H1 (cell line): ENCODE measurements around the gene SMYD3. TPM values are rescaled to one million over a fixed set of nuclear protein-coding genes. Genes with fewer than 3 reads are reported as not detected.

ENCODE experiments used
- EGR1 ChIP-seq: IDR thresholded peaks from 2 replicates; pipeline ENCODE4 v1.6.1; 2011; ENCODE audit warnings: low read depth, low read length, borderline replicate concordance
- EZH2 ChIP-seq: fragments of 200-600 bp; sonication (generic); IDR thresholded peaks from 2 replicates; pipeline ENCODE4 v1.7.1; 2012; ENCODE audit warnings: low read depth, mild to moderate bottlenecking, moderate library complexity, low read length, inconsistent platforms; ENCODE audit not compliant: severe bottlenecking
- HDAC6 ChIP-seq: IDR thresholded peaks from one replicate; pipeline ENCODE4 v1.7.1; 2012; ENCODE audit warnings: low read depth, mild to moderate bottlenecking, inconsistent platforms, low read length, moderate library complexity
- NANOG ChIP-seq: IDR thresholded peaks from 2 replicates; pipeline ENCODE4 v1.6.1; 2011; ENCODE audit warnings: low read length, low read depth, mild to moderate bottlenecking, inconsistent platforms; ENCODE audit not compliant: insufficient read depth, poor library complexity, severe bottlenecking
- RXRA ChIP-seq: IDR thresholded peaks from 2 replicates; pipeline ENCODE4 v1.6.1; 2011; ENCODE audit warnings: low read depth, mild to moderate bottlenecking, low read length, moderate library complexity; ENCODE audit not compliant: insufficient read depth
- SP1 ChIP-seq: IDR thresholded peaks from 2 replicates; pipeline ENCODE4 v1.6.1; 2011; ENCODE audit warnings: low read depth, low read length
- TAF1 ChIP-seq: IDR thresholded peaks from 2 replicates; pipeline ENCODE4 v1.6.1; 2011; ENCODE audit warnings: mild to moderate bottlenecking, low read depth, low read length
- TAF7 ChIP-seq: optimal IDR thresholded peaks from 2 replicates; pipeline ENCODE3; 2011; ENCODE audit warnings: low read depth, mild to moderate bottlenecking, inconsistent platforms, low read length, moderate library complexity, borderline replicate concordance
- TEAD4 ChIP-seq: IDR thresholded peaks from 2 replicates; pipeline ENCODE4 v1.6.1; 2012; ENCODE audit warnings: low read depth, low read length, inconsistent platforms, mixed read lengths
- polyA plus RNA-seq, 7 experiments: library from polyadenylated mRNA; depleted of rRNA in 3 of 7; stranded (reverse) in 5 of 7; unstranded in 2 of 7; fragments of >200 nt in 5 of 7; fragments of 200-250 nt in 2 of 7; gene quantifications; 1 replicate in 5 of 7; 2 replicates in 1 of 7; 4 replicates in 1 of 7; pipeline versions ENCODE4 v1.2.1 to v1.2.3, GENCODE V29; 2011 to 2013; ENCODE audit warnings: missing spikeins in 2 of 7, mixed read lengths in 2 of 7
- total RNA-seq: library from RNA; stranded (reverse); fragmentation: NEBNext Ultra II Directional; extraction: Animal tissue kit (Norgen Biotek cat#: 25700); gene quantifications from 2 replicates; pipeline ENCODE4 v1.2.1, GENCODE V29; 2021
- TF ChIP-seq, protein P1 (sequence below): IDR thresholded peaks from 2 replicates; pipeline ENCODE4 v1.6.1; 2011; ENCODE audit warnings: low read length, improper control_type of control experiment

Gene SMYD3
- total and polyA plus RNA-seq, 2 of the 8 experiments (the other 6 are each of a cell fraction or from before 2014, with no cell fraction given) = 17.3 to 25.4 TPM

DNA sequence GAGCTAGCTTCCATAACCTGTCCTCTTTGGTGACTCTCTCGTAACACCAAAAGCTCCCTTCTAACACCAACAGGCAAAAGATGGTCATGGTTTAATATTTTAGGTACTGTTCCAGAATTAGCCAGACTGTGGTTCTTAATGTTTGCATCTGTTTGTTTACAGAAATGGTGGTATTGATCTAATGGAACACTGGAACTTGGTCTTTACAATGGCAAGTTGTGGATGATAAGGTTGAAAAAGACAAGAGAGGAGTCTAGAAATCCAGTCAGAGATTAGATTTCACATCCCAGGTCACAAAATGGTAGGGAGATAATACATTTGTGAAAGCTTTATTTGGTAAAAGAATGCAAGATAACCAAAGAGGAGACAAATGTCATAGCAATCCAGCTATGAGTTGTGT, 293.1 kb downstream of the SMYD3 start (continued):
- TF ChIP-seq NANOG (no peak), HDAC6 (no peak), EGR1 (no peak), RXRA (no peak), SP1 (no peak), TAF7 (no peak), TAF1 (no peak), EZH2 (no peak), TEAD4 (no peak)
- TF ChIP-seq, protein P1, sequence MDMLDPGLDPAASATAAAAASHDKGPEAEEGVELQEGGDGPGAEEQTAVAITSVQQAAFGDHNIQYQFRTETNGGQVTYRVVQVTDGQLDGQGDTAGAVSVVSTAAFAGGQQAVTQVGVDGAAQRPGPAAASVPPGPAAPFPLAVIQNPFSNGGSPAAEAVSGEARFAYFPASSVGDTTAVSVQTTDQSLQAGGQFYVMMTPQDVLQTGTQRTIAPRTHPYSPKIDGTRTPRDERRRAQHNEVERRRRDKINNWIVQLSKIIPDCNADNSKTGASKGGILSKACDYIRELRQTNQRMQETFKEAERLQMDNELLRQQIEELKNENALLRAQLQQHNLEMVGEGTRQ = no peak
- TF ChIP-seq, all 59 proteins: peak for 0
